SK-N-MC (cell line): ENCODE measurements around the gene TTBK1.

Source experiments
- EZH2 ChIP-seq: fragments of 200-600 bp; sonication (generic); IDR thresholded peaks from one replicate; pipeline ENCODE4 v1.6.1; 2017; ENCODE audit warnings: antibody characterized with exemption
- FOXP2 ChIP-seq: optimal IDR thresholded peaks from 2 replicates; pipeline ENCODE3; 2011; ENCODE audit warnings: mild to moderate bottlenecking, moderate library complexity; ENCODE audit not compliant: insufficient read depth; ENCODE audit errors: extremely low read length, control extremely low read depth
- POLR2AphosphoS5 ChIP-seq: IDR thresholded peaks from 2 replicates; pipeline ENCODE4 v1.6.1; 2012; ENCODE audit warnings: mild to moderate bottlenecking, low read depth, low read length, borderline replicate concordance

DNA sequence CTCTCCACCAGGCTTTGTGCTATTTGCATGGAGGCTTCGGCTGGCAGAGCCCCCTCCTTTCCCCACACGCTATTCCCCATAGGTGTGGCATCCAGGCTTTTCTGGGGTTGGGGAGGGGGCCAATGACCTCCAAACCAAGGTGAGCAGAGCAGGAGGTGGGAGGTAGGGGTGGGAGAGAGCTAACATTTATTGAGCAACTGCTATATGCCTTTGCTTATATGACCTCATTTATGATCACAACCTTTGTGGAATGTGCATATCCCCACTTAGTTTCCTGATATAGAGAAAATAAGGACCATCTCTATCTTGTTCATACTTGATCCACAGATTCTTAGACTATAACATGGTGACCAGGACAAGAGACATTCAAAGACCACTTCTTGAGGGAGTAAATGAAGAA, 37.0 kb downstream of the TTBK1 start:
- TF ChIP-seq EZH2 (no peak), POLR2AphosphoS5 (no peak), FOXP2 (no peak)
